Stimulated activated CD4-positive, alpha-beta T cell treated with anti-CD3 and anti-CD28 coated beads, Interleukin-12 subunit alpha, Interleukin-12 subunit beta, amount 100 ng/mL, for 24 hours (primary cell): ENCODE data around the gene UBE2J1.
"Not testable (repeated sequence)": the region's sequence is repeated elsewhere in the genome, so short reads cannot be mapped to it uniquely, and the experiment has no call there.

ENCODE experiments used
- DNase-seq, 2 experiments: peaks; one replicate each; pipeline ENCODE4 v3.0.0-alpha.2; 2020; ENCODE audit warnings: low read depth in 2 of 2

Gene UBE2J1

GRCh38 chr6:89320012-89320559 is 32.4 kb downstream of the UBE2J1 start:
- no peak for DNase-seq

- DNase-seq: no peak
Observed at GRCh38 chr6:89317067-89317466, 35.5 kb downstream of the UBE2J1 start.

DNA sequence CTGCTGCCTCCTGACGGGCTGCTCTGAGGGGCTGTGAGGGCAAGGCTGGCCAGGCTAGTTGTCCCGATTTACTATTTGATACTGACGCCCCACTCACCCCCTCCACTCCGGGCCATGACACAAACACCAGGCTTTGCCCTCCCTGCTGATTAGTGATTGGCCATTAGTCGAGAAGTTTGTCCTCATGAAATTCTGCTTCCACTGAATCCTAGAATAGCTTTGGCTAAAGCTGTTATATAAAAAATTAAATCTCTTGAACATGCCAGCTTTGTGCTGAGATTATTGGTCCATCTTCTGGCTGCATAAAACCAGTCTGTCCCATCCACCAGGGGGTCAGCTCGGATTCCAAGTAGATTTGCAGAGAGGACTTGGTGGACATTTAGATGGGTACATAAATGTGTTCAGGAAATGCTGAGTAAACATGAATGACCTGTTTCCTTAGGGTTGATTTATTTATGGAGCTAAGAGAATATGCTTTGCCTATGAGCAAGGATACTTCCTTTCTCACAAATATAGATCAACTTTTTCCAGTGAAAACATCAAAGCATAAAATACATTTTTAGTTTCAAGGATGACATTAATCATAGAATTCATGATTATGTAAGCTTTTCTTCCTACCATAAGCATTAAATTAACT is 37.2 kb downstream of the UBE2J1 start, which contains the start of gene GABRR2:
Gene GABRR2, minus strand, starts transcription at position 51 of the 637 bp plus-strand sequence. CDS start 134 bp downstream, outside the sequence.
- no peak for DNase-seq

GRCh38 chr6:89314692-89315091 is 37.8 kb downstream of the UBE2J1 start:
- DNase-seq: no peak

GRCh38 chr6:89313006-89313405 is 39.5 kb downstream of the UBE2J1 start:
- no peak for DNase-seq

- no peak for DNase-seq
Observed at GRCh38 chr6:89311853-89312531, 40.5 kb downstream of the UBE2J1 start.

DNA sequence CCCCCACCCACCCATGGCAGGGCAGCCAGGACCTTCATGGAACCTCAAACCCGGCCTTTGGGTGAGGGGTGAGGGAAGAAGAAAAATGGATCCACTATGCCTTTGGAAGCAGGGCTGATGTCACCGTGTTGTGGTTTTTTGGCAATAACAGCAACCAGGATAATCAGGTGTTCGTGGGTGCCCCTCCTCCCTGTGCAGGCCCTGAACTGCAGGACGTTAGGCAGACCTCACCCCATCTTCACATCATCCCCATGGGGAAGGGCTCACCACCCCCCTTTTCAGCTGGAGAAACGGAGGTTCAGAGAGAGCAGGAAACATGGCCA is 41.0 kb downstream of the UBE2J1 start:
- no peak for DNase-seq

- DNase-seq: no peak
Observed at GRCh38 chr6:89310929-89311328, 41.6 kb downstream of the UBE2J1 start.

DNA sequence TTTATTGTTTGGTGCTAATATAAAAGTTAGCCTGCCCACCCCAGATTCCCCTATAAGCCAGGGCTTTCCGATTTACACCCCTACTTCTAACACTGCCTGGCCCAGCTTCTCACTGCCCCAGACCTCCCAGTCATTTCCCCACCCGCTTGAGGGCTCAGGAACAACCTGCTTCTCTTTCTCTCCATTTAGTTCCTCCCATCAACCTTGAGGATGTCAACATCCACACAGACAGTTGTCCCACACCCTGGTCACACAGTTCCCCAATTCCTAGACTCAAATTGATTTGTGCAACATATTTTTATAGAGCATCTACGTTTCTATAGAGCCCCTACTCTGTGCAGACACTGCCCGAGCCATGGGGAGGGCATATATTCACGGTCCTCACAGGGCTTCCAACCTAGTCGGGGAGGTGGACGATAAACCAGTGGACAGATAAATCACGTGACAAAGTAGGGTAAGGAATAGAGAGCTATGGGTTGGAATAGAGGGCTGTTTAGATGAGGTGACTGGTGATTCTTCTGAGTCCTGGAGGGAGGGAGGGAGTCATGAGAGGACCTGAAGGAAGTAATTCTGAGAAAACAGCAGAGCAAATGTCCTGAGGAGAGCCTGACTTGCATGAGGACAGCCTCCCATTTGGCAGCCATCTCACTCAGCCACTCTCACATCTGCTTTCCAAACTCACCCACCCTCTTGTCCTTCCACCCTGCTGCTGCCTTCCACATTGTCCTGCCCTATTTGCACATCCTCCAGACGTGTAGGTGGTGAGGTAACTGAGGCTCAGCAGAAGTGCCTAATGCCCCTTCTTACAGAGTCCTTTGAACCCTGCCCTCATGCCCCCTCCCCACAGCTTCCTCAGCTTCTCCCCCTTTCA is 43.8 kb downstream of the UBE2J1 start:
- DNase-seq: no peak

- not testable (repeated sequence) for DNase-seq
Observed at GRCh38 chr6:89304517-89304916, 48.0 kb downstream of the UBE2J1 start.

DNA sequence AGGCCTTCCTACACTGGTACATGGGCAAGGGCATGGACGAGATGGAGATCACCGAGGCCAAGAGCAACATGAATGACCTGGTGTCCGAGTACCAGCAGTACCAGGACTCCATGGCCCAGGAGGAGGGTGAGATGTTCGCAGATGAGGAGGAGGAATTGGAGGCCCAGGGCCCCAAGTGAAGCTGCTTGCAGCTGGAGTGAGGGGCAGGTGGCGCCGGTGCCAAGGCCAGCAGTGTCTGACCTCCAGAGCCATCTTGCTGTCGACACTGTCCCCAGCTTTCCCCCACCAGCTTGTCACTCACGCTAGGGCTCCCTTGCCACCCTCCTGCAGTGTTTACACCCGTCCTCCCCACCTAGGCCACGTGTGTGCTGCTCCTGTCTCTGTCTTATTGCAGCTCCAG is 49.6 kb downstream of the UBE2J1 start:
- no peak for DNase-seq

DNA sequence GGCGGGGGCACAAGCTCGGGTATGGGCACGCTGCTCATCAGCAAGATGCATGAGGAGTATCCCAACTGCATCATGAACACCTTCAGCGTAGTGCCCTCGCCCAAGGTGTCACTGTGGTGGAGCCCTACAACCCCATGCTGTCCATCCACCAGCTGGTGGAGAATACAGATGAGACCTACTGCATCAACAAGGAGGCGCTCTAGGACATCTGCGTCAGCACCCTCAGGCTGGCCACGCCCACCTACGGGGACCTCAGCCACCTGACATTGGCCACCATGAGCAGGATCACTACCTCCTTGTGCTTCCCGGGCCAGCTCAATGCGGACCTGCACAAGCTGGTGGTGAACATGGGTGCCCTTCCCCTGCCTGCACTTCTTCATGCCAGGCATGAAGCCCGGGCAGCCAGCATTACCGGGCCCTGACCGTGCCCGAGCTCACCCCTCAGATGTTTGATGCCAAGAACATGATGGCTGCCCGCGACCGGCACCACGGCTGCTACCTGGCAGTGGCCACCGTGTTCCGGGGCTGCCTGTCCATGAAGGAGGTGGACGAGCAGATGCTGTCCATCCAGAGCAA is 50.2 kb downstream of the UBE2J1 start:
- DNase-seq: no peak

GRCh38 chr6:89301586-89302194 is 50.8 kb downstream of the UBE2J1 start:
- no peak for DNase-seq

- DNase-seq: no peak
Observed at GRCh38 chr6:89299466-89299850, 53.1 kb downstream of the UBE2J1 start.

GRCh38 chr6:89298680-89299465 is 53.6 kb downstream of the UBE2J1 start:
- peak in 1 of 2 experiments; percentile 20 for DNase-seq

GRCh38 chr6:89297695-89298351 is 54.7 kb downstream of the UBE2J1 start:
- DNase-seq: peak; percentile 19 to 50

DNA sequence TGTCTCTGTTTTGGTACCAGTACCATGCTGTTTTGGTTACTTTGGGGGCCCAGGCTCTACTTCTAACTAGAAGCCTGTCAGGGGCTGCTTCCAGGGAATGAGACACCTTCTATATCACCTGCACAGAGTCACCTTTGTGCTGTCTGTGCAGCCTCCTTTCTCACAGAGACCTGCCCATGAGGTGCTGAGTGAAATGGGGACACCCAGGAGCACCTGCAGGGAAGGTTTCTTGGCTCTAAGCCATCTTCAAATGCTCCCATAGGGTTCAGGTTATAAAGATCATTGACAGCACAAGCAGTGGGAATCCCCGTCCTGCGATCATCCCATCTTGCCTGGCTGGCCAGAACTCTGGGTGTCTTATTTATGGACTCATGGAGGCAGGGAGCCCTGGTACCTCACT is 56.5 kb downstream of the UBE2J1 start:
- DNase-seq: no peak

DNA sequence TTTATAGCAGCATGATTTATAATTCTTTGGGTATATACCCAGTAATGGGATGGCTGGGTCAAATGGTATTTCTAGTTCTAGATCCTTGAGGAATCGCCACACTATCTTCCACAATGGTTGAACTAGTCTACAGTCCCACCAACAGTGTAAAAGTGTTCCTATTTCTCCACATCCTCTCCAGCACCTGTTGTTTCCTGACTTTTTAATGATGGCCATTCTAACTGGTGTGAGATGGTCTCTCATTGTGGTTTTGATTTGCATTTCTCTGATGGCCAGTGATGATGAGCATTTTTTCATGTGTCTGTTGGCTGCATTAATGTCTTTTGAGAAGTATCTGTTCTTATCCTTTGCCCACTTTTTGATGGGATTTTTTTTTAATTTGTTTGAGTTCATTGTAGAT is 57.4 kb downstream of the UBE2J1 start:
- DNase-seq: not testable (repeated sequence)

DNA sequence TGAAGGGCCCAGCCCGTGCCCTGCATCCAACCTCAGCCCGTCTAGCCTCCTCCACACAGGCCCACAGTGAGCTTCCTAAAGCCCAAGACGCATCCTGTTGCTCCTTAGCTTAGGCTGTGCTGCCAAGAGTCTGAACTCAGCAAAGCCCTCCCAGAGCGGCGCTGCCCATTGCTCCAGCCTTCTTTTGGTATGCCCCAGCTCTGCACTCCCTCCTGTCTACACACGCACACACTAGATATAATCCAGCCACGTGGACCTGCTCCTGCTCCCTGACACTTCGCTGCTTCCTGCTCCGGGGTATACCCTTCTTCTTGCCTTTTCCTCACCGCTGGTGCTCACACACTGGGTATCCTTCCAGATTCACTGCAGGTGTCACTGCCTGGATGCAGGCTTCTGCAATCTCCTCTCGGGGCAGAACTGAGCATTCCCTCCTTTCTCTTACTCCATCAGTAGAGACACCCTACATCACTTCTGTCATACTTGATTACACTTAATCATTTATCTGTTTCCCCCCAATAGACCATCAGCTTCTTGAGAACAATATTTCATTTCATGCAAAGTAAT is 61.2 kb downstream of the UBE2J1 start:
- no peak for DNase-seq
